ENCODE results near the gene SLC44A5.
"Not testable (repeated sequence)": the region's sequence is repeated elsewhere in the genome, so short reads cannot be mapped to it uniquely, and the experiment has no call there.

The SLC44A5 gene

DNA sequence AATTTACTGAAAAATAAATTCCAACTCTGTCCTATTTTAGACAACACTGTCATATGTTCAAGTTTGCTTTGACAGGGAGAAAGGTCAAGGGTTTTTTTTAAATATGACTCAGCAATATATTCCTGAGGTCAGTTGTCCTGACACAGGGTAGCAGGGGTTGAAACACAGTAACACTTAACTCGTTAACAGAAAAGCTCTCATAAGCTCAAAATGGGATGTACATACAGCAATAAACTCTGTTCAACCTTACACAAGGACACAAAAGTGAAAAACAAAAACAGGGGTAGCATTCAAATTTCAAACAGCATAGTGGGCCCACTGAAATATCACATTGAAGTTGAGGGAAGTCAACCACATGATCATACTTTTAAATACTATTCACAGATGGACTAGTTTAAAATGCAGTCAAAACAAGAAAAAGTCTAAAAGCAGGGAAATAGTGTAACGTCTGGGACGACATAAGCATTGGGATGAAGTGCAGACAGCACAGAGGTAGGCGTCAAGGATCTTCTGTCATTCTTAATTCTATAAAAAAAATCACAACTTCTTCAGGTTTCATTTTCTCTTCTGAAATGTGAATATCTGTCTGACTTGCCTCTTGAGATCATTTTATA lies 89.9 kb downstream of the SLC44A5 start:
- DNase-seq: no peak

DNA sequence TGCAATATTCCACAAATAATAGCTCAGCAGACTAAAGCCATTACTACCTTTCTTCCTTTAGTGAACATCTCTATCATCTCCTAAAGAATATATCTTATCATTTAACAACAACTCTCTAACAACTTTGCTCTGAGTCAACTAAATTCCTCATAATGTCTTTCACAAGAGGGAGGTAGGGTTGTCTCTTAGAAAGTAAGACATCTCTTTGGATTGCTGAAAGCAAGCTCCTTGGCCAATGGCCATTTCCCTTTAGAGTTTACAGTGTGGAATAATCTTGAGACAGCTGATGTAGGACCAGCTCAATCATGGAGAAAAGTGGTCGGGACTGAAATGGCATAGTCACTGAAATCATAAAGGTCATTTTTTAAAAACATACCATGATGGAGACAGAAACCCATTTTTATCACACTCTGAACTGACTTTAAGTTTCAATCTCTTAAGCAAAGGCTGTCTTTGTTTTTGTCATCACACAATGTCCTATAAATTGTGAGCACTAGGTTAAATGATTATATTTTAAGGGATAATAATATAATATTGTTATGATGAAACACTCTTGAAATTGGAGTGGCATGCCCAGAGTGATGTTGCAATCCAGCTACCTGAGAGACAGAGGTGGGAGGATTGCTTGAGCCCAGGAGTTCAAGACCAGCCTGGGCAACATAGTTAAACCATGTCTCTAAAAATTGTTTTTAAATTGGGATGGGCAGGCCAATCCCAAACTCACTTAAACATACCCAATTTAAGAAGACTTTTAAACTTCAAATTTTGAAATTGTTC lies 91.1 kb downstream of the SLC44A5 start:
- DNase-seq: no peak

DNA sequence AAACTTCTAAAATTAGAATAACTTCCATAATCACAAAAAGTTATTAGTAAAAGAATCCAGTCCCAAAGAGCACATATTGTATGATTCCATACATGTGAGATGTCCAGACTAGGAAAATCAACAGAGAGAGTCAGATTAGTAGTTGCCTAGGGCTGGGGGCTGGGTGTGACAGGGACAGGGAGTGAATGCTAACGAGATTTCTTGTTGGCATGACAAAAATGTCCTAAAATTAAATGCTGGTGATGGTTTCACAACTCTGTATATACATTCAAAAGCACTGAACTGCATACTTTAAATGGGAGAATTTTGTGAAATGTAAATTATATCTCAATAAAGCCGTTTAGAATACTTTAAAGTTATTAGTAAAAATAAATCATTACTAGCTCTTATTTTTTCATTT lies 92.2 kb downstream of the SLC44A5 start:
- DNase-seq: no peak

DNA sequence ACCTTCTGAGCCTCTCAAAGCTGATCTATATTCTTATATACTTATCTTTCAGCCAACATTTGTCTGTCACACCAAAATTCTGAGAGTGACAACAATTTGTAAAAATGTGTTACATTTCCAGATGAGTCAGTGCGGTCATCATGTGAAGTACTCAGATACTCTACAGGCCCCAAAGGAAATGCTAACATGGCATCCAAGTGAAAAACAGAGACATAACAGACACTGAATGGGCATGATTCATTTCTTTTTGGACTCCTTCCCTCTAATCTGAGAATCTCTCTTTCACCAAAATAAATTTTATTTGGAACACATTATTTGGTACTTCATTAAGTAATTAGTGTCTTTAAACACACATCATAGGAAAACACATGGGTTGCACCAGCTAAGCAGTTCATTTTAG lies 96.6 kb downstream of the SLC44A5 start:
- DNase-seq: no peak

DNA sequence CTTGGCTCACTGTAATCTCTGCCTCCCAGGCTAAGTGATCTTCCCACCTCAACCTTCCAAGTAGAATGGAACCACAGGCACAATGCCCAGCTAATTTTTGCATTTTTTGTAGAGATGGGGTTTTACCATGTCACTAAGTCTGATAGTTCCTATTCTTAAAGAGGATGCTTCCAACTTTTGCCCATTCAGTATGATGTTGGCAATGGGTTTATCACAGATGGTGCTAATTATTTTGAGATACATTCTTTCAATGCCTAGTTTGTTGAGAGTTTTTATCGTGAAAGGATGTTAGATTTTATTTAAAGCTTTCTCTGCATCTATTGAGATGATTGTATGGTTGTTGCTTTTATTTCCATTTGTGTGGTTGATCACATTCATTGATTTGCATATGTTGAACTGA lies 103.9 kb downstream of the SLC44A5 start:
- no peak for DNase-seq

DNA sequence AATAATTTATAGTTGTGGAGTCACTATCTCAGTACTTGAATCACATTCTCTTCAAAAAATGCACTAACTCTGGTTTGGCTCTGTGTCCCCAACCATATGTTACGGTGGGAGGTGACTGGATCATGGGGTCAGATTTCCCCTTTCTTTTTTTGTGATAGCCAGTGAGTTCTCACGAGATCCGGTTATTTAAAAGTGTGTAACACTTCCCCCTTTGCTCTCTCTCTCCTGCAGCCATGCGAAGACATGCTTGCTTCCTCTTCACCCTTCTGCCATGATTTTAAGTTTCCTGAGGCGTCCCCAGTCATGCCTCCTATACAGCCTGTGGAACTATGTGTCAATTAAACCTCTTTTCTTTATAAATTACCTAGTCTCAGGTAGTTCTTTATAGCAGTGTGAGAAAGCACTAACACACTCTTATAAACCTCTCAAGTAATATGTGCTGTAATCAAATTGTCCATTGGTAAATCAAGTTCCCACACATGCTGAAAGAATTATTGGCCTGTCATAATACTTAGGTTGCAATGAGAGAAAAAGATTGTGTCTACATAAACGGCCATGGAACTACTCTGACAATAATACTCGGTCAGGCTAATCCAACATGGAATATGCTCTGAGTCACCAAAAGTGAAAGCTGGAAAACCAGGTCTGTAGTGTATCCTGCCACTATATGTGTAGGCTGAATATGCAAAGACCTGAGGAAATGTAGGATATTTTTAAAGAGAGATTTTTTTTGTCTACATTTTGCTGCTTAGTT lies 107.5 kb downstream of the SLC44A5 start:
- DNase-seq: no peak

DNA sequence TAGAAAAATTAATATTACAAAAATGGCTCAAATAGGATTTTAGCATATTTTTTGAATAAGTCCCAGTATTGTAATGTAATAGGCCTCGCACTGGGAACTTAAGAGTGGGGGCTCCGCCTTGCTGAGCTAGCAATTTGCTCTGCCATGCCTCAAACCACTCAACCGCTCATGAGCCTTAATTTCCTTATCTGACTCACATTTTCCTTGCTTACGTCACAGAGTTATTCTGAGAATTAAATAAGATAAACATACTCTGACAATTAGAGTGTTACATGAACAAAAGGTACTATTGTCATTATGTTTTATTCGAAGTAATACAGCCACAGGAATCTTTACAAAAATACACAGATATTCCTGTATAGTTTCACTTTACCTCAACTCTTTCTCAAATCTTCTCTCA lies 108.1 kb downstream of the SLC44A5 start:
- no peak for DNase-seq

DNA sequence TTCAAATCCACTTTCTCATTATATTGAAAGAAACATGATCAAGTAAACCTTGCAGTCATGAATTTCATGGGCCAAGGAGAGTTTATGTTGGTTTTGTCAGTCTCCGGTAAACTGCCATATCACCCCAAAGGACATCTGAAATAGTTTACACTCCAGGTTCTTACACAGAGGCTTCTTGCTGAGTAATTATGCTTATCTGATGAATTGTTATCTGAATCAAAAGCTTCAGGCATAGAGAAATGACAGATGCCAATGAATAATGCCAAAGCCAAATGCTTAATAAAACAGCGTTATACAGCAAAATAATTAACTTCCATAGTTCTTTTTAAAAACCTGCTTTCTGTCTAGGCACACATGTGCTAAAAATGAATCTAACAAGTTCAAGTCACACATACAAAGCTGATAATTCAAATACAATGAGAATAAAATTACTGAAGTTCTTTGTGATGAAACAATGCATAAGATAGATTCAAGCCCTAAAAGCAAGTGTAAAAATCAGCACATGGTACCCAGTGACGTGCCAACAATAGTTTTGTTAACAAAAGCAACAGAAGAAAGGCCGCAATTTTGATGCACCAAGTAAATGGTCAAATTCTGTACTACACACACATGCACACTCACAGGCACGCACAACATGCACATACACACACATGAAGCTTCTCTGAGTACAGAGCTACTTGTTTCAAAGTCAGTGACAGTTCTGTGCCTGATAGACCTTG lies 109.2 kb downstream of the SLC44A5 start:
- DNase-seq: no peak

DNA sequence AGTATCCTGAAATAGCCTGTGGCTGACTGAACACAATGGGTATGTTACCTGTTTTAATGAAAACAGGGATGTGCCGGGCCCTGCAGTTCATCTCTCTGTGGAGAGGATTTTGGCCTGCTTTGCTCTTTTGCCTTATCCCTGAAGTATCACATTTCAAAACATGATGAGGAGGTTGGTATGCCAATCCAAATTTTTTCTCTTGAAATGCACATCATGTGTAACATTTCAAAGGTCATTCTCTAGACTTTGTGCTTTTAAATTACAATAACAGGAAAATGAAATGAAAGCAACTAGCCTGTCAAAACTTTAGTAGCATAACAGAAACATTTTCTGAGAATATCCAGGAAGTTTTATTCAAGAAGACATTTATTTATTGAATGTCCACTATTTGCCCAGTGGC lies 118.9 kb downstream of the SLC44A5 start:
- DNase-seq: no peak

DNA sequence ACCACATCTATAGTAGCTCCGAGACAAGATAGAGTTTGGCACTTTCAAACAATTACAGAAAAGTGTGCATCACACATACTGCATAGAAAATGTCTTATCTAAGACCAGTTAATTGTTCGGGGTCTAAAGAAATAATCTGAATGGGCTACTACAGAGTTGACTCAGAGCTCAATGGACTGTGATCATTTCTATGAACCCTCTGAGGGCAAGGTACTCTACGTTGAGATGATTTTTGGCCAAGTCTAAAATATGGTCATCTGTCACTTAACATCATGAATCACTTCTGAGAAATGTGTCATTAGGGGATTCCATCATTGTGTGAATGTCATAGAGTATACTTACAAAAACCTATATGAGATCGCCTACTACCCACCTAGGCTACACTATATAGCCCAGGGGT lies 123.5 kb downstream of the SLC44A5 start:
- no peak for DNase-seq

DNA sequence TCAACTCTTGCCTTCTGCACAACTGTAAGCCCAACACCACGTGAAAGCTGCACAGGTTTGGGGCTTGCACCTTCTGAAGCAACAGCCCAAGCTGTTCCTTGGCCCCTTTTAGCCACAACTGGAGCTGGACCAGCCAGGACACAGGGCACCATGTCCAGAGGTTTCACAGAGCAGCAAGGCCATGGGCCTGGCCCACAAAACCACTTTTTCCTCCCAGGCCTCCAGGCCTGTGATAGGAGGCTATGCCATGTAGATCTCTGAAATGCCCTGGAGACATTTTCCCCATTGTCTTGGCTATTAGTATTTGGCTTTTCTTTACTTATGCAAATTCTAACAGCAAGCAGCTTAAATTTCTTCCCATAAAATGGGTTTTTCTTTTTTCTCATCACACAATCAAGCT lies 126.1 kb downstream of the SLC44A5 start:
- no peak for DNase-seq

DNA sequence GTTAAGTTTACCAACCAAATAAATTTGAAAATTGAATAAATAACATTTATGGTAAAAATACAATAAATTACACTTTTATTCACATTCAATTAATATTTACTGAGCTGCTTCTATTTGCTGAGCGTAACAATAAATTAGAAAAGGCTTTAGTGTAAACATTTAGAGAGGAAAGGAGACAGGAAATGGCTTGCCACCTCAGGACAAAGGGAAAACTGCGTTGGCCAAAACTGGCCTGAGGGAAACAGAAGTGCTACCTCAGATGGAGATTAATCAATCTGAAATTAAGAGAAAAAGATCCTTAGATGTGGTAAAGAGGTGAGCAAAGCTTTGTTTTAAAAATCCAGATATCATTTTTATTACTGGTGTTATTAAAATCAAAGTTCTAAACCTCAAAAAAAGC lies 128.0 kb downstream of the SLC44A5 start:
- DNase-seq: no peak

DNA sequence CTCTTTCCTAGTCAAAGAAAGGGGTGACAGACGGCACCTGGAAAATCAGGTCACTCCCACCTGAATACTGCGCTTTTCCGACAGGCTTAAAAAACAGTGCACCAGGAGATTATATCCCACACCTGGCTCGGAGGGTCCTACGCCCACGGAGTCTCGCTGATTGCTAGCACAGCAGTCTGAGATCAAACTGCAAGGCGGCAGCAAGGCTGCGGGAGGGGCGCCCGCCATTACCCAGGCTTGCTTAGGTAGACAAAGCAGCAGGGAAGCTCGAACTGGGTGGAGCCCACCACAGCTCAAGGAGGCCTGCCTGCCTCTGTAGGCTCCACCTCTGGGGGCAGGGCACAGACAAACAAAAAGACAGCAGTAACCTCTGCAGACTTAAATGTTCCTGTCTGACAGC lies 134.4 kb downstream of the SLC44A5 start:
- not testable (repeated sequence) for DNase-seq

DNA sequence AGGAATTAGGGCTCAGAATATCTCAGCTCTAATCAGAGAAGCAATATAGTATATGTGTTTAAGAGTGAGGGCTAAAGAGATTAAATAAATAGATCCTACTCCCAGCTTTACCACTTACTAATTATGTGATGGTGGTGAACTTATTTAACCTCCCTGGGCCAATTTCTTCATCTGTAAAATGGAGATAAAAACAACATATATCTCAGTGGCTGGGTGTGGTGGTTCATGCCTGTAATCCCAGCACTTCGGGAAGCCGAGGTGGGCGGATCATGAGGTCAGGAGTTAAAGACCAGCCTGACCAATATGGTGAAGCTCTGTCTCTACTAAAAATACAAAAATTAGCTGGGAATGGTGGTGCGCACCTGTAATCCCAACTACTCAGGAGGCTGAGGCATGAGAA lies 135.2 kb downstream of the SLC44A5 start:
- DNase-seq: no peak

DNA sequence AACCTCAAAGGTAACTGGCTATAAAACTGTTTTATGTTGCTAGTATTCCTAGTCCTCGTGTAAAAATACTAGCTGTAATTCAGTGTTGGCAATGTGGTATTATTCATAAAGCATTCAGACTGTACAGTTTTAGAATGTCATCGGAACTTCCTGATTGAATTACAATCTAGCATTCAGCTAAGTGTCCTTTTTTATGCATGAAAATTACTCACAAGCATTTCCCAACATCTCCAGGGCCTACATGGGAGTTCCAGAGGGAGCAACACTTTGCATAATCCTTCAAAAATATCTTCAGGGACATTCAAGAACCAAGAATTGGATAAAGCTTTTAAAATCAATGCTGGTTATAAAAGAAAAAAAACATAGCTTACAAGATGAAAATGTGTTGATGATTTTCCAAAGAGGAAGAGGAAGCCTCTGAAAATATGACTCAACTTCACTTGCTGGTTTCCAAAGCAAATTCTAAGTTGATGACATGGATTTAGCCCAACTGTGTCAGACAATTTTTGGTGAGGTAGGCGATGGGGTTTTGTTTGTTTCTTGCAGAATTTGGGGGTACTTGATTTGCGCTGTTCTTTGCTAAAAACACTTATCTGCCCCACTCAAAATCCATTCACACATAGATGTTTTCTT lies 137.8 kb downstream of the SLC44A5 start:
- no peak for DNase-seq

DNA sequence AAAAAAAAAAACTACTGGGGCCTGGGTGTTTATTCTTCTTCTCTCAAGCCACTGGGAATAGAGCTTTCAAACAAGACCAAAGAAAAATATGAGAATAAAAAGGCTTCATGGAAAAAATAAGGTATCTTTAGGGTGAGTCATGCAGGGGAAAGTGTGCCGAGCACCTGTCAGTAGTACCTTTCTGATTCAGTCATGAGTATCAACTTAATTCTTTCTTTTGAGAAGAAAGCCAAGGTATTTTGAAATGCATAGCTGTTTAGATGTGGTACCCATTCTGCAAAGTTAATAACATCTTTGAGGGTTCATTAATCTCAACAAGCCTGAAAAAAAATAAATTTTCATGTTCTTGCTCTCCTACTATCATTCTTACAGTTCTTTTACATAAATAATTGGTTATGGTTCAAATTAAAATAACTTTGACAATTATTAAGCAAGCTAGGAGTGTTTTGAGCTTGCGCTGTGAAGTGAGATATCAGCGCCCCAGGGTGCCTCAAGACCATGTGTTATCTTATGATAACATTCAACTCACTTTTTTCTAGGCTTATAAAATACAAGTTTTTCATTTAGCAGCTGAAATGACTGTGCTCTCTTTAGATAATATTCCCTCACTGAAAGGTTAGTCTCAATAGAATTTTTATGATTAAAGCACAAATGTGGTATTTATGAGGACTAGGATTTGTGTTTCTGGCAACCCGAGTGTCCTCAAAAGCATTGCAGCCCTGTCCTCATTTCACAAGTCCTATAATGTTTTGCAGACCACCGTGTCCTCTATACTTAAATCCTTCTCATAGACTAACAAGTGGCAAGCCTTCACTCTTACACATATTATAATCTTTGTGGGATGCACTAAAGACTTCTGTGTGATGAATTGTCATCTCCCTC lies 138.6 kb downstream of the SLC44A5 start:
- no peak for DNase-seq

DNA sequence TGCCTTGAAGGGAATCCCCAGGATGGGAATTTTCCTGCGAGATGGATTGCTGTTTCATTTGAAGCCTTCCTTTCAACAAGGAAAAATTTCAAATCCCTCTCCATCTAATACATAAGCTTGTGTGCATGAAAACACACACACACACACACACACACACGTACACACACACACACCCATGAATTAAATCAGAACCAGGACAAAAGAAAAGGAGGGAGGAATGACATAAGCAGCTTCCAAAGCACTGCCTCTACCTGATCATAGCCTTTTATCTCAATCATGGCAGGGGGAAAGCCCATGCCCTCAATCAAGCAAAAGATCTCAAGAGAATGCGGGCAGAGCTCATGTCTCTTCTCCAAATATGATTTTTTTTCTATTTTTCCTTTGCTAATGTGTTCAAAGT lies 139.7 kb downstream of the SLC44A5 start:
- no peak for DNase-seq

DNA sequence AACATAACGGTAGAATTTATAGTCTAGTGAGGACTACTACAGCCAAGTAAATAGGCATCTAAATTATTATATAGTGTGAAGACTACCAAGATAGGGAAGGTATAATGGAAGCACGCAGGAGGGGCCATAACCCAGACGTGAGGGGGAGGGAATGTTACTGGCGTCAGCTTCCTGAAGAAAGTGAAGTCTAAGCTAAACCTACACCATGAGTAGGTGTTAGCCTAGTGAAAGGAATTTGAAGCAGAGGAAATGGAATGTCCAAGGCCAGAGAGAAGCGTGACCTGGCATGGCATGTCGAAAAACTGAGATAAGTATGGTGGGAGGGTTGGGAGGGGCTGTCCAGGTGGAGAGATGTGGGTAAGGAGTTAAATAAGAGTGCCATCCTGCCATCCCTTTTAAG lies 140.5 kb downstream of the SLC44A5 start:
- no peak for DNase-seq

DNA sequence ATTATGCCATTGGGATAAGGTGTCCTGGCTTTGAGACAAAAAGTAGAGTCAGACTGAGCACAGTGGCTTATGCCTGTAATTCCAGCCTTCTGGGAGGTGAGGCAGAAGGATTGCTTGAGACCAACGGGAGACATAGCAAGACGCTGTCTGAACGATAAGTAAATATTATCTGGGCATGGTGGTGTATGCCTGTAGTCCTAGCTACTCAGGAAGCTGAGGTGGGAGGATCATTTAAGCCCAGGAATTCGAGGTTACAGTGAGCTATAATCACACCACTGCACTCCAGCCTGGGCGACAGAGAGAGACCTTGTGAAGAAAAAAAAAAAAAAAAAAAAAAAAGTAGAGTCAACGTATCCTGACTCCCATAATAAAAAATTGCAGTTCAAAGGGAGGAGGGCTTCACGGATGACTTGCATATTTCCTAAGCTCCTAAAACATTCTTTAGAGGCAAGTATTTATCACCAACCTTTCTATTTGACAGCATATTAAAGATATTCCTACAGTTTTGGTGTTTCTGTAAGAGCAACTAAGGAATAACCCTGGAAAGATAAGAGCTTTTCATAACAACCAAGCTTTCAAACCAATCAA lies 141.2 kb downstream of the SLC44A5 start:
- no peak for DNase-seq

DNA sequence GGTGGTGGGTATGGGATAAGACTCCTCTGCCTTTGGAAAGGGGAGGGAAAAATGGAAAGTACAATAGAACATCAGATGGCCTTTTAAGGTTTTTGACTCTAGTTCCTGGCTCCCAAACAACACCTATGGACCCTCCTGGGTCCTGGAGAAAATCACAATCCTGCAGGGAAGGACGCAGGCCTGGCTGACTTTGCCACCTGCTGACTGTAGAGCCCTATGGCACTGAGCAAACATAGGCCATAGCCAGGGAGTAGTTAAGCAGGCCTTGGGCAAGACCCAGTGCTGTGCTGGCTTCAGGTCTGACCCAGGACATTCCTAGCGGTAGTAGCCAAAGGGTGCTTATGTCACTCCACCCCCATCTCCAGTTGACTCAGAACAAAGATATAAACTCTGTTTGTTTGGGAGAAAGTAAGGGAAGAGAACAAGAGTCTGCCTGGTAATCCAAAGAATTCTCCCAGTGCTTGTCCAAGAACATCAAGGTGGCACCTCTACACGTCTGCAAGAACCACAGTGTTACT lies 149.0 kb downstream of the SLC44A5 start:
- DNase-seq: no peak

DNA sequence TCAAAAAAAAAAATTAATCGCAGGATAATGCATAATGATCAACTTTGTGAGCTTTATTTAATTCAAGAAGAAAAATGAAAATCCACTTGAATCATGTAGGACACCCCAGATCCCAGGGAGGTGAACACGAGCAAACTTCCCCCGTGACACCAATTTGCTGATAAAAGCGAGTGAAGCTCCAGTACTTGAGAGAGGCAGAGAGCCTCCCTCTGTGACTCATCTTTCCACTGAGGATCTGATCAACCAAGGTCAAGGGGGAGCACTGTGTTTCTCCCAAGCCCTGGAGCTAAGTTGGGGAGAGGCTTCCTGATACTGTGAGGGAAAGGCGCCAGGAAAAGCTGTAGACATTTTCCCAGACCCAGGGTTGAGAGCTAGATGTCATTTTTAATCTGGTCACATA lies 160.9 kb downstream of the SLC44A5 start:
- DNase-seq: no peak

Data from activated T-cell treated with anti-CD3 and anti-CD28 coated beads, Interleukin-2, amount 50 U/mL, for 1 hour (primary cell).